ENCODE data around the gene TNRC6A.
"Not testable (repeated sequence)": the region's sequence is repeated elsewhere in the genome, so short reads cannot be mapped to it uniquely, and the experiment has no call there.

TNRC6A gene

DNA sequence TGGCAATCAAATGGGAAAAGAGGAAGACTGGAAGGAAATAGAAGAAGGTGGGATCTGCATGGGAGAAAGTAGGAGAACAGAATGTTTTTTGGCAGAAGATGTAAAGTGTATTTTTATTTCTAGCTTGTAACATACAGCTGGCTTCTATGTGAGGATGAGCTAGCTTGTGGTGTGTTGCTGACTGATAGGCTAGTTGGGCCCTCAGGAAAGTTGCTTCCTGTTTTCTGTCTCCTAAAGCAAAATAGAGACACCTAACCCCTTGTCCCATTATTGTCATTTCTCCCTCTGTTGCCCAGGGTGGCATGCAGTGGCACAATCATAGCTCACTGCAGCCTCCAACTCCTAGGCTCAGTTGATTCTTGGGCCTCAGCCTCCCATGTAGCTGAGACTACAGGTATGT is 15.9 kb downstream of the TNRC6A start:
- Histone ChIP-seq H3K36me3 (ENCODE audit: control insufficient read depth, insufficient read depth, low read length, severe bottlenecking) (peaks cover 31% of the 10 kb centered on the region), H3K9me3 (ENCODE audit: control insufficient read depth, low read length) (no peaks in the 10 kb centered on the region), H3K9ac (ENCODE audit: low read length) (no peak overlapping the region), H3K27me3 (replicated peaks; ENCODE audit: control insufficient read depth, insufficient read depth, low read length) (no peaks in the 10 kb centered on the region), H3K4me1 (ENCODE audit: control insufficient read depth, insufficient read depth, low read length) (peaks cover 72% of the 10 kb centered on the region), H3K4me3 (ENCODE audit: low read length) (no peak overlapping the region)
- DNase-seq (ENCODE audit: low read depth): no peak

DNA sequence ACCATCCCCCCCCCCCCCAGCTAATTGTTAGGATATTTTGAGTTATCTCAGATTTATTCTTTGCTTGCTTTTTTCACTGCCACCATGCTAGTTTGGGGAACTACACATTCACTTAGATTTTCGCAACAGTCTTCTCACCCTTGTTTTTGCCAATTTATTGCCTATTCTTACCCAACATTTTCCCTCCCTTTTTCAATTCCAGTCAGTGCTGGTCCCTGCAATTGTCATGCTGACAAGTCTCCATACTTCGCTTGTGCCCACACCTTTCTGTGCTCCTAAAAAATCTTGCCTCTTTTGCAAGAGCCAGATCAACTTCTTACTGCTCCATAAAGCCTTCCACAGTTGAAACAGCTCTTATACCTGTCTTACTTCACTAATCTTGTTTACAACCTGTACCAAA is 16.3 kb downstream of the TNRC6A start:
- Histone ChIP-seq H3K9me3 (ENCODE audit: control insufficient read depth, low read length) (no peaks in the 10 kb centered on the region), H3K4me1 (ENCODE audit: control insufficient read depth, insufficient read depth, low read length) (peaks cover 71% of the 10 kb centered on the region), H3K27me3 (replicated peaks; ENCODE audit: control insufficient read depth, insufficient read depth, low read length) (no peaks in the 10 kb centered on the region)

DNA sequence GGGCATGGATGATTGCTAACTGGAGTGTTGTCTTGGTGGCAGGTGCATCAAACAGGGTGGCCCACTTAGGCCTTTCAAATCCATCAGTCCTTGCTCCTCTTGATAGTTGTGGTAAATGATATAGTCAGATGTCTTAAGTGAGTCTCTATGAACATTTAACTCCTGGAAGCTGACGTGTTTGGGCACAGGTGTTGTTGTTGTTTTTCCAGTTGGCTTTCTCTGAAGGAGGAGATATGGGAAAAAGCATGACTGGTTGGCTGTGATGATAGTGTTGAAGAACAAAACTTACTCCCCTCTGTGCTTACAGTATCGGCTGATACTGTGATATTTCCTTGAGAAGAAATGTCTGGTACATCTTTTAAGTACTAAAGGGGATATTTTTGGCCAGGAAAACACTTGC is 18.0 kb downstream of the TNRC6A start:
- Histone ChIP-seq H3K4me3 (ENCODE audit: low read length) (no peak overlapping the region), H3K27me3 (replicated peaks; ENCODE audit: control insufficient read depth, insufficient read depth, low read length) (no peaks in the 10 kb centered on the region), H3K36me3 (ENCODE audit: control insufficient read depth, insufficient read depth, low read length, severe bottlenecking) (peaks cover 32% of the 10 kb centered on the region), H3K9ac (ENCODE audit: low read length) (peak overlapping the region; percentile 35), H3K4me1 (ENCODE audit: control insufficient read depth, insufficient read depth, low read length) (peaks cover 66% of the 10 kb centered on the region), H3K9me3 (ENCODE audit: control insufficient read depth, low read length) (no peaks in the 10 kb centered on the region)
- DNase-seq (ENCODE audit: low read depth): no peak

More for the DNA sequence above, 16.3 kb downstream of the TNRC6A start:
- Histone ChIP-seq H3K36me3 (ENCODE audit: control insufficient read depth, insufficient read depth, low read length, severe bottlenecking) (peaks cover 31% of the 10 kb centered on the region), H3K9ac (ENCODE audit: low read length) (no peak overlapping the region), H3K4me3 (ENCODE audit: low read length) (no peak overlapping the region)
- DNase-seq (ENCODE audit: low read depth): no peak

DNA sequence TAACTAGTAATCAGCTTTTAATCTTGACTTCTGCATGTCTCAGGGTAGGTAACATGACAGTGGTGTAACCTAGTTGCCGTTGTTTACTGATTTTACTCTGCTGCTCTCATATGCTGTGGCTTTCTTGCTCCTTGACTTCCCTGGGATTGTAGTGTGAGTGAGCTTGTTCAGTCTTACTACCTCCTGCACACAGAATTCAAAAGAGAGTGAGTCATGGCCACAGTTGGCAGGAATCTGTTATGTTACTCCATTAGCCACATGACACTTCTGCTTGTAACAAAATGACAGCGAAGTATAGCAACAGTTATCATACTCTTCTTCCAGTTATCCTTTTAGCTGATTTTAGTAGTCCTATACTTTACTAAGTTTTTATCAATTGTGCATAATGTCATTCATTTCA is 18.8 kb downstream of the TNRC6A start:
- H3K9ac ChIP-seq (ENCODE audit: low read length): peak overlapping the region; percentile 35
- H3K4me3 ChIP-seq (ENCODE audit: low read length): peak overlapping the region; percentile 27
- H3K4me1 ChIP-seq (ENCODE audit: control insufficient read depth, insufficient read depth, low read length): peaks cover 66% of the 10 kb centered on the region
- H3K27me3 ChIP-seq (replicated peaks; ENCODE audit: control insufficient read depth, insufficient read depth, low read length): no peaks in the 10 kb centered on the region
- H3K36me3 ChIP-seq (ENCODE audit: control insufficient read depth, insufficient read depth, low read length, severe bottlenecking): peaks cover 33% of the 10 kb centered on the region
- DNase-seq (ENCODE audit: low read depth): peak; percentile 85
- H3K9me3 ChIP-seq (ENCODE audit: control insufficient read depth, low read length): no peaks in the 10 kb centered on the region

- Histone ChIP-seq H3K4me3 (ENCODE audit: low read length) (no peak overlapping the region), H3K27me3 (replicated peaks; ENCODE audit: control insufficient read depth, insufficient read depth, low read length) (no peaks in the 10 kb centered on the region), H3K36me3 (ENCODE audit: control insufficient read depth, insufficient read depth, low read length, severe bottlenecking) (peaks cover 23% of the 10 kb centered on the region), H3K9me3 (ENCODE audit: control insufficient read depth, low read length) (no peaks in the 10 kb centered on the region), H3K9ac (ENCODE audit: low read length) (no peak overlapping the region), H3K4me1 (ENCODE audit: control insufficient read depth, insufficient read depth, low read length) (peaks cover 62% of the 10 kb centered on the region)
- DNase-seq (ENCODE audit: low read depth): no peak
Measured at GRCh38 chr16:24749310-24749709, 19.9 kb downstream of the TNRC6A start.

DNA sequence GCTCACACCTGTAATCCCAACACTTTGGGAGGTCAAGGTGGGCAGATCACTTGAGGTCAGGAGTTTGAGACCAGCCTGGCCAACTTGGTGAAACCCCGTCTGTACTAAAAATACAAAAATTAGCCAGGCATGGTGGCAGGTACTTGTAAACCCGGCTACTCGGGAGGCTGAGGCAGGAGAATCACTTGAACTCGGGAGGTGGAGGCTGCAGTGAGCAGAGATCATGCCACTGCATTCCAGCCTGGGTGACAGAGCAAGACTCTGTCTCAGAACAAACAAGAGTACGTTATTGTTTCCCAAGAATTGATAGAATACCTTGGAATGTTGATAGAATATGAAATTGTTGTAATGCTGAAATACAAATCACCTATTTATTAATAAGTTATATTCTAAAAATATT is 20.4 kb downstream of the TNRC6A start:
- H3K4me1 ChIP-seq (ENCODE audit: control insufficient read depth, insufficient read depth, low read length): peaks cover 62% of the 10 kb centered on the region
- not testable (repeated sequence) for H3K4me3 ChIP-seq (ENCODE audit: low read length); DNase-seq (ENCODE audit: low read depth); H3K27me3 ChIP-seq (replicated peaks; ENCODE audit: control insufficient read depth, insufficient read depth, low read length); H3K9me3 ChIP-seq (ENCODE audit: control insufficient read depth, low read length); H3K9ac ChIP-seq (ENCODE audit: low read length)
- H3K36me3 ChIP-seq (ENCODE audit: control insufficient read depth, insufficient read depth, low read length, severe bottlenecking): peaks cover 21% of the 10 kb centered on the region

GRCh38 chr16:24753000-24753399 is 23.5 kb downstream of the TNRC6A start:
- Histone ChIP-seq H3K4me3 (ENCODE audit: low read length) (no peak overlapping the region), H3K9ac (ENCODE audit: low read length) (no peak overlapping the region), H3K9me3 (ENCODE audit: control insufficient read depth, low read length) (no peaks in the 10 kb centered on the region), H3K36me3 (ENCODE audit: control insufficient read depth, insufficient read depth, low read length, severe bottlenecking) (peaks cover 23% of the 10 kb centered on the region), H3K4me1 (ENCODE audit: control insufficient read depth, insufficient read depth, low read length) (peaks cover 40% of the 10 kb centered on the region), H3K27me3 (replicated peaks; ENCODE audit: control insufficient read depth, insufficient read depth, low read length) (no peaks in the 10 kb centered on the region)
- no peak for DNase-seq (ENCODE audit: low read depth)

DNA sequence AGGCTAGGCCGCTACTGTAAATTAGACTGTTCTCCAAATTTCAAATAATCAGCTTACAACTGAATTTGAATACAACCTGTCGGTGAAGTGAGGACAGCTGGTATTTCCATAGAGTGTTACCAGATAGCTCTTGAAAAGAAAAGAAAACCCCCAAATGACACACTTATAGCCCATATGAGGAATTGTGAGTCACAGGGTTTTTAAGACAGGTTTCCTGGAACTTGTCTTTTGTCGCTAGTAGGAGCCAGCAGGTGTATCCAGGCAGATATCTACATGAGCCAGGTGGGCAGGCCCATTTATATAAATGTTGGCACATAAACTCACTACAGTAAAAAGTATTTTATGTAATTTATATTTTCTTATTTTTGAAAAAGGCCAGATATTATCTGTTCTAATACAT is 24.0 kb downstream of the TNRC6A start:
- Histone ChIP-seq H3K4me3 (ENCODE audit: low read length) (no peak overlapping the region), H3K9me3 (ENCODE audit: control insufficient read depth, low read length) (no peaks in the 10 kb centered on the region), H3K36me3 (ENCODE audit: control insufficient read depth, insufficient read depth, low read length, severe bottlenecking) (peaks cover 26% of the 10 kb centered on the region), H3K27me3 (replicated peaks; ENCODE audit: control insufficient read depth, insufficient read depth, low read length) (no peaks in the 10 kb centered on the region), H3K9ac (ENCODE audit: low read length) (no peak overlapping the region), H3K4me1 (ENCODE audit: control insufficient read depth, insufficient read depth, low read length) (peaks cover 35% of the 10 kb centered on the region)
- DNase-seq (ENCODE audit: low read depth): no peak

DNA sequence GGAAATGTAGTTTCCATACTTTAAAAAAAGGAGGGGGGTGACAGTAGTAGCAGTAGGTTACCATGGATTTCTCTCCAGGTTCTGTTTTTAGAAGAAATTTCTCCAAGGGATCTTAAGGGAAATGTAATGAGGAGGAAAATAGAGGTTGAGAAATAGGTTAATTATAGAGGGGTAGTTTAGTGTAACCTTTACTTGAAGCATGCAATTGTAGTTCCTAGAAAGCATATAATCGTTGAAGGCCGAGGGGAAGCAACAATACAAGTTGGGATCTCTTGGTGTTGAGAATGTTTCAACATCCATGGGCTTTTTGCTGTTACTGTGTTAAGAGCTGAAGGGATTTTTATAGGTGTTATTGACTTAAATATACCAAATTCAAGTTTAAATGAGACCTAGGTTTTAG is 25.1 kb downstream of the TNRC6A start:
- Histone ChIP-seq H3K27me3 (replicated peaks; ENCODE audit: control insufficient read depth, insufficient read depth, low read length) (no peaks in the 10 kb centered on the region), H3K36me3 (ENCODE audit: control insufficient read depth, insufficient read depth, low read length, severe bottlenecking) (peaks cover 37% of the 10 kb centered on the region), H3K9ac (ENCODE audit: low read length) (no peak overlapping the region), H3K9me3 (ENCODE audit: control insufficient read depth, low read length) (no peaks in the 10 kb centered on the region), H3K4me1 (ENCODE audit: control insufficient read depth, insufficient read depth, low read length) (peaks cover 24% of the 10 kb centered on the region), H3K4me3 (ENCODE audit: low read length) (no peak overlapping the region)
- DNase-seq (ENCODE audit: low read depth): no peak

DNA sequence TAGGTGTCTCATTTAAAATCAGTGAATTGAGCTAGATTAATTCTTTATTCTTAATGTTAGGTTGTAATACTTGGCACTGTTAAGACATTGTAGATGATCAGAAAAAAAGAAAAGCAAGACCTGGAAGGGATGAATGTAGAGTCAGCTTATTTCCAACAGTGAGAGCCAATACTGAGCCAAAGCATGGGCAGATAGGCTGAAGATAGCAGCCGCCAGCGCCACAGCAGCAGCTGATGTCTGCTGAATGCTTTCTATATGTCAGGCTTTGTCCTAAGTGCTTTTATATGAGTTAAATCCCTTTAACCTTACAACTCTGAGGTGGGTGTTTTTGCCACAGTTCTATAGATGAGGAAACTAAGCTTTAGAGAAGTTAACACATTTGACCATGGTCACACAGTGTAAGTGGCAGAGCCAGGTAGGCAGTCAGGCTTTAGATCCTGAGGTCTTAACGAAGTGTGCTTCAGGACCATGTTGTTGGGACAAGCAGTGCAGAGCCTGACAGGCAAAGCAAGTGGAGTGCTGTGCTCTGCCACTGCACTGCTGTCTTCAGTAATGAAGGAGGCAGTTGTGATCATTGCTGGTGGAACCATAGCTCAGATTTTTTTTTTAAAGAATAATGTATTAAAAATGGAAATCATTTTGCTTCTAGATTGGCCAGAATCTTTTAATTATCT is 25.9 kb downstream of the TNRC6A start:
- H3K27me3 ChIP-seq (replicated peaks; ENCODE audit: control insufficient read depth, insufficient read depth, low read length): no peaks in the 10 kb centered on the region
- no peak for DNase-seq (ENCODE audit: low read depth)
- no peaks in the 10 kb centered on the region for H3K9me3 ChIP-seq (ENCODE audit: control insufficient read depth, low read length)
- peaks cover 20% of the 10 kb centered on the region for H3K4me1 ChIP-seq (ENCODE audit: control insufficient read depth, insufficient read depth, low read length)
- no peak overlapping the region for H3K9ac ChIP-seq (ENCODE audit: low read length)
- H3K36me3 ChIP-seq (ENCODE audit: control insufficient read depth, insufficient read depth, low read length, severe bottlenecking): peaks cover 45% of the 10 kb centered on the region
- no peak overlapping the region for H3K4me3 ChIP-seq (ENCODE audit: low read length)

GRCh38 chr16:24758373-24758772 is 28.9 kb downstream of the TNRC6A start:
- Histone ChIP-seq H3K27me3 (replicated peaks; ENCODE audit: control insufficient read depth, insufficient read depth, low read length) (no peaks in the 10 kb centered on the region), H3K4me1 (ENCODE audit: control insufficient read depth, insufficient read depth, low read length) (peaks cover 10% of the 10 kb centered on the region), H3K4me3 (ENCODE audit: low read length) (no peak overlapping the region), H3K36me3 (ENCODE audit: control insufficient read depth, insufficient read depth, low read length, severe bottlenecking) (peaks cover 62% of the 10 kb centered on the region), H3K9me3 (ENCODE audit: control insufficient read depth, low read length) (no peaks in the 10 kb centered on the region), H3K9ac (ENCODE audit: low read length) (no peak overlapping the region)
- DNase-seq (ENCODE audit: low read depth): no peak

DNA sequence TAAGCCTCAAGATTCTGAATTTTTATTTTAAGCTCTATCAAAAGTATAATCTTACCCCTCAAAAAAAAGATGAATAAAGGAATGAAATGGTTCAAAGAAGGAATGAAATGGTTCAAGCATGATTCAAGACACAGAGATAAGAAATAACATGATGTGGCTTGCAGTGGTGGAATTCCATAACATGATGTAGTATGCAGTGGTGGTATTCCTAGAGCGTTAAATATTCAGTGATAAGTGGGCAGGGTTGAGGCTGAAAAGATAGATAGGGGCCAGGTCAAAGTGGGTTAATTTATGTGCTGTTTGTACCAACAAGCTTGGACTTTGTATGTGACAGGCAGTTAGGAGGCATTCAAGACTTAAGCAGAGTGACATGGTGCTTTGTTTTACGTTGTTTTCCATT is 29.6 kb downstream of the TNRC6A start:
- Histone ChIP-seq H3K4me3 (ENCODE audit: low read length) (no peak overlapping the region), H3K36me3 (ENCODE audit: control insufficient read depth, insufficient read depth, low read length, severe bottlenecking) (peaks cover 69% of the 10 kb centered on the region), H3K9me3 (ENCODE audit: control insufficient read depth, low read length) (no peaks in the 10 kb centered on the region), H3K4me1 (ENCODE audit: control insufficient read depth, insufficient read depth, low read length) (peaks cover 10% of the 10 kb centered on the region), H3K9ac (ENCODE audit: low read length) (no peak overlapping the region), H3K27me3 (replicated peaks; ENCODE audit: control insufficient read depth, insufficient read depth, low read length) (no peaks in the 10 kb centered on the region)
- no peak for DNase-seq (ENCODE audit: low read depth)
